ENCODE measurements around the gene PCDHB7.
A peak's percentile ranks its signal among the peaks of the same experiment; 100 is the strongest.
"Not testable (repeated sequence)": the region's sequence is repeated elsewhere in the genome, so short reads cannot be mapped to it uniquely, and the experiment has no call there.

The PCDHB7 gene

DNA sequence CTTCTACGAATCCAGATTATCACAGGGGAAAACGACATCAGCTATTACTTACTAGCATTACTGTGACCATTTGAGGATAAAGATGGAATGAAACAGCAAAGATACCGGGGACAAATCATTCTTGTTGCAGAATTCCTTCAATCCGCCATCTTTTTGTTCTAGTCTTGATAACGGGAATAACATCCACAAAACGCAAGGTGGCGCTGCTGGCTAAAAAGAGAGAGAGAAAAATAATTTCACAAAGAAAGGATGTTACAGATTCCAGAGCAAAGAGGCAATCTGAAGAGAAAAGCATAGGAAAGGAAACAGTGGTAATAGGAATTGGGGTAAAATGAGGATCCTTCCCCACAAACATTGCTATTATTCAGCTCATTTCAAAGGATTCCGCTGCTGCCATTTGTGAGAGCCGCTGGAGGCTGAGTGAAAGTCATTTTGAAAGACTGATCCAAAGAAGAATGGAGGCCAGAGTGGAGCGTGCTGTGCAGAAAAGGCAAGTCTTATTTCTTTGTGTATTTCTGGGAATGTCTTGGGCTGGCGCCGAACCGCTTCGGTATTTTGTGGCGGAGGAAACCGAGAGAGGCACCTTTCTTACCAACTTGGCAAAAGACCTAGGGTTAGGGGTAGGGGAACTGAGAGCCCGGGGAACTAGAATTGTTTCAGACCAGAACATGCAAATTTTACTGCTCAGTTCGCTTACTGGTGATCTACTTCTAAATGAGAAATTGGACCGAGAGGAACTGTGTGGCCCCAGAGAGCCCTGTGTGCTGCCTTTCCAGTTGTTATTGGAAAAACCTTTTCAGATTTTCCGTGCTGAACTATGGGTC, at the start of gene PCDHB7:
PCDHB7 (plus strand) TSS at position 264 of the 824 bp plus-strand sequence; CDS start at position 456, 192 bp downstream.
- FAIRE-seq = no peak

DNA sequence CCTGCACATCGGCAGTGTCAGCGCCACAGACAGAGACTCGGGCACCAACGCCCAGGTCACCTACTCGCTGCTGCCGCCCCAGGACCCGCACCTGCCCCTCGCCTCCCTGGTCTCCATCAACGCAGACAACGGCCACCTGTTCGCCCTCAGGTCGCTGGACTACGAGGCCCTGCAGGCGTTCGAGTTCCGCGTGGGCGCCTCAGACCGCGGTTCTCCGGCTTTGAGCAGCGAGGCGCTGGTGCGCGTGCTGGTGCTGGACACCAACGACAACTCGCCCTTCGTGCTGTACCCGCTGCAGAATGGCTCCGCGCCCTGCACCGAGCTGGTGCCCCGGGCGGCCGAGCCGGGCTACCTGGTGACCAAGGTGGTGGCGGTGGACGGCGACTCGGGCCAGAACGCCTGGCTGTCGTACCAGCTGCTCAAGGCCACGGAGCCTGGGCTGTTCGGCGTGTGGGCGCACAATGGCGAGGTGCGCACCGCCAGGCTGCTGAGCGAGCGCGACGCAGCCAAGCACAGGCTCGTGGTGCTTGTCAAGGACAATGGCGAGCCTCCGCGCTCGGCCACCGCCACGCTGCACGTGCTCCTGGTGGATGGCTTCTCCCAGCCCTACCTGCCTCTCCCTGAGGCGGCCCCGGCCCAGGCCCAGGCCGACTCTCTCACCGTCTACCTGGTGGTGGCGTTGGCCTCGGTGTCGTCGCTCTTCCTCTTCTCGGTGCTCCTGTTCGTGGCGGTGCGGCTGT, 48.9 kb upstream of the PCDHB7 start:
- FAIRE-seq = not testable (repeated sequence)

DNA sequence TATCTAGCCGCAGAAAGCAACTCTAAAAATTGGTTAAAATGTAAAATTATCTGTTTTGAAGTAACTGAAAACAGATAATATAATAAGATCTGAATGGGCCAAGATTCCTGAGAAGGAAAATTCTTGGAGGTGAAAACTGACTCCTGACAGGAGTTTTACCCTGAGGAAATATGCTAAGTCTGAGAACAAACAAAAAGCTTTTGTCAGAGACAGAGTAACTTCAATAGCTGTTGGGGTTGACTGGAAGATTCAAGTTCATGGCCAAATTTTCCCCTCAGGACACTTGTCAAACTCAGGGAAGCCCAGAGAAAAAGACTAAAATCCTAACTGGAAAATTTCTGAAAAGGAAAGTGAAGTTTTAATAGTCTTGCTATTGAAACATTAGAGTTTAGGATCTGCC, 45.1 kb upstream of the PCDHB7 start:
- no peak for FAIRE-seq

DNA sequence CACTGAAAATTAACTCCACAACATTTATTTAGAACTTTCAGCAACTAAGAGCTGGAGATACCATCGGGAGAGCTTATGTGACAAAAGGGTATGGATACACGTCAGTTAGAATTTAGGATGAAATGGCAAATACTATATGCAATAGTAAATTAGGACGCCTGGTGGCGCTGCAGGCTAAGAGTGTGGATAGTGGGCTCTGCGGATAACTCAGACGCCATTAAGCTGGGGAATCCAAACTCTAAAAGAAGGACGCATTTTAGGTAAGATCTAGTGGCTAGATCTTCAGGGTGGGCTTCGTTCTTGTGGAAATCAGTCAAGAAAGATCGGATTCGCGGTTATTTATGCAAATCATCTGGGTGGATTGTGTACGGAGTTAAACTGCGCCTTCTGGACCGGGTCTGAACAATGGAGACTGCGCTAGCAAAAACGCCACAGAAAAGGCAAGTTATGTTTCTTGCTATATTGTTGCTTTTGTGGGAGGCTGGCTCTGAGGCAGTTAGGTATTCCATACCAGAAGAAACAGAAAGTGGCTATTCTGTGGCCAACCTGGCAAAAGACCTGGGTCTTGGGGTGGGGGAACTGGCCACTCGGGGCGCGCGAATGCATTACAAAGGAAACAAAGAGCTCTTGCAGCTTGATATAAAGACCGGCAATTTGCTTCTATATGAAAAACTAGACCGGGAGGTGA, 37.3 kb upstream of the PCDHB7 start, which contains the start of gene PCDHB5:
PCDHB5 (plus strand) TSS at position 177 of the 688 bp plus-strand sequence; CDS start at position 406, 229 bp downstream.
- no peak for FAIRE-seq

DNA sequence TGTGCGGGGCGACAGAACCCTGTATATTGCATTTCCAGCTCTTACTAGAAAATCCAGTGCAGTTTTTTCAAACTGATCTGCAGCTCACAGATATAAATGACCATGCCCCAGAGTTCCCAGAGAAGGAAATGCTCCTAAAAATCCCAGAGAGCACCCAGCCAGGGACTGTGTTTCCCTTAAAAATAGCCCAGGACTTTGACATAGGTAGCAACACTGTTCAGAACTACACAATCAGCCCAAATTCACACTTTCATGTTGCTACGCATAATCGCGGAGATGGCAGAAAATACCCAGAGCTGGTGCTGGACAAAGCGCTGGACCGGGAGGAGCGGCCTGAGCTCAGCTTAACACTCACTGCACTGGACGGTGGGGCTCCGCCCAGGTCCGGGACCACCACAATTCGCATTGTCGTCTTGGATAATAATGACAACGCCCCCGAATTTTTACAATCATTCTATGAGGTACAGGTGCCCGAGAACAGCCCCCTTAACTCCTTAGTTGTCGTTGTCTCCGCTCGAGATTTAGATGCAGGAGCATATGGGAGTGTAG, 36.7 kb upstream of the PCDHB7 start:
- FAIRE-seq = no peak

DNA sequence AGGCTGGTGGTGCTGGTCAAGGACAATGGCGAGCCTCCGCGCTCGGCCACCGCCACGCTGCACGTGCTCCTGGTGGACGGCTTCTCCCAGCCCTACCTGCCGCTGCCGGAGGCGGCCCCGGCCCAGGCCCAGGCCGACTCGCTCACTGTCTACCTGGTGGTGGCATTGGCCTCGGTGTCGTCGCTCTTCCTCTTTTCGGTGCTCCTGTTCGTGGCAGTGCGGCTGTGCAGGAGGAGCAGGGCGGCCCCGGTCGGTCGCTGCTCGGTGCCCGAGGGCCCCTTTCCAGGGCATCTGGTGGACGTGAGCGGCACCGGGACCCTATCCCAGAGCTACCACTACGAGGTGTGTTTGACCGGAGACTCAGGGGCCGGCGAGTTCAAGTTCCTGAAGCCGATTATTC, 35.1 kb upstream of the PCDHB7 start:
- FAIRE-seq = not testable (repeated sequence)

DNA sequence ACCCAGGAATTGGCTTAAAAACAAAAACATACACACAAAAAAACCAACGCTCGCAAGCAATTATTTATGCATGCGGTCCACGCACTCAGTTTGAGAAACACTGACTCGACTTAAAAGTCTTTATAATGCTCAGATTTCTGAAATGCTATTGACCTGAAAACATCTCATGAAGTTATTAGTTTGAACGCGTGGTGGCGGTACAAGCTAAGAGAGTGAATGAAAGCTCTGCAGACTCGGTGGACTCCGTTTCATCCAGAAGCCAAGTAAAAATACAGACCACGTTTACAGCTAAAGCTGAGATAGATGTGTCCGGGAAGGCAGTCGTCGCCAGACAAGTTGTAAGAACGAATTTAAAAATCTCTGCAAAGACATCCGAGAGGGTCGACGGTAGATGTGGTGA, 22.6 kb upstream of the PCDHB7 start, which contains the start of gene PCDHB6:
PCDHB6 (plus strand) TSS at position 246 of the 400 bp plus-strand sequence. CDS start 201 bp downstream, outside the sequence.
- FAIRE-seq = no peak

DNA sequence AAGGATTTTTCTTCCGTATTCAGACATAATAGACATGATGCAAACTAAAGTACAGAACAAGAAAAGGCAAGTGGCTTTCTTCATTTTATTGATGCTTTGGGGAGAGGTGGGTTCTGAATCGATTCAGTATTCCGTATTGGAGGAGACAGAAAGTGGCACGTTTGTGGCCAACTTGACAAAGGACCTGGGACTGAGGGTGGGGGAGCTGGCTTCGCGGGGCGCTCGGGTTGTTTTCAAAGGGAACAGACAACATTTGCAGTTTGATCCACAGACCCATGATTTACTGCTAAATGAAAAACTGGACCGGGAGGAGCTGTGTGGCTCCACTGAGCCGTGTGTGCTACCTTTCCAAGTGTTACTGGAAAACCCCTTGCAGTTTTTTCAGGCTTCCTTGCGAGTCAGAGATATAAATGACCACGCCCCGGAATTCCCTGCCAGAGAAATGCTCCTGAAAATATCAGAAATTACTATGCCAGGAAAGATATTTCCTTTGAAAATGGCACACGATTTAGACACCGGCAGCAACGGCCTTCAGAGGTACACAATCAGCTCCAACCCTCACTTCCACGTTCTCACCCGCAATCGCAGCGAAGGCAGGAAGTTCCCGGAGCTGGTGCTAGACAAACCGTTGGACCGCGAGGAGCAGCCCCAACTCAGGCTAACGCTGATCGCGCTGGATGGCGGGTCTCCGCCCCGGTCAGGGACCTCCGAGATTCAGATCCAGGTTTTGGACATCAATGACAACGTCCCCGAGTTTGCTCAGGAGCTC, 22.0 kb upstream of the PCDHB7 start:
- FAIRE-seq = no peak

DNA sequence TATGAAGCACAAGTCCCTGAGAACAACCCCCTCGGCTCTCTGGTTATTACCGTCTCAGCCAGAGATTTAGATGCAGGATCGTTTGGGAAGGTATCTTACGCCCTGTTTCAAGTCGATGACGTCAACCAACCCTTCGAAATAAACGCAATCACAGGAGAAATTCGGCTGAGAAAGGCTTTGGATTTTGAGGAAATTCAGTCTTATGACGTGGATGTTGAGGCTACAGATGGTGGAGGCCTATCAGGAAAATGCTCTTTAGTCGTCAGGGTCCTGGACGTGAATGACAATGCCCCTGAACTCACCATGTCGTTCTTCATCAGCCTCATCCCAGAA, 21.5 kb upstream of the PCDHB7 start:
- FAIRE-seq = no peak

DNA sequence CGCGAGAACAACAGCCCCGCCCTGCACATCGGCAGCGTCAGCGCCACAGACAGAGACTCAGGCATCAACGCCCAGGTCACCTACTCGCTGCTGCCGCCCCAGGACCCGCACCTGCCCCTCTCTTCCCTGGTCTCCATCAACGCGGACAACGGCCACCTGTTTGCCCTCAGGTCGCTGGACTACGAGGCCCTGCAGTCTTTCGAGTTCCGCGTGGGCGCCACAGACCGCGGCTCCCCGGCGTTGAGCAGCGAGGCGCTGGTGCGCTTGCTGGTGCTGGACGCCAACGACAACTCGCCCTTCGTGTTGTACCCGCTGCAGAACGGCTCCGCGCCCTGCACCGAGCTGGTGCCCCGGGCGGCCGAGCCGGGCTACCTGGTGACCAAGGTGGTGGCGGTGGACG, 20.8 kb upstream of the PCDHB7 start:
- not testable (repeated sequence) for FAIRE-seq

DNA sequence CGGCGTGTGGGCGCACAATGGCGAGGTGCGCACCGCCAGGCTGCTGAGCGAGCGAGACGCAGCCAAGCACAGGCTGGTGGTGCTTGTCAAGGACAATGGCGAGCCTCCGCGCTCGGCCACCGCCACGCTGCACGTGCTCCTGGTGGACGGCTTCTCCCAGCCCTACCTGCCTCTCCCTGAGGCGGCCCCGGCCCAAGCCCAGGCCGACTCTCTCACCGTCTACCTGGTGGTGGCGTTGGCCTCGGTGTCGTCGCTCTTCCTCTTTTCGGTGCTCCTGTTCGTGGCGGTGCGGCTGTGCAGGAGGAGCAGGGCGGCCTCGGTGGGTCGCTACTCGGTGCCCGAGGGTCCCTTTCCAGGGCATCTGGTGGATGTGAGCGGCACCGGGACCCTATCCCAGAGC, 20.3 kb upstream of the PCDHB7 start:
- not testable (repeated sequence) for FAIRE-seq

DNA sequence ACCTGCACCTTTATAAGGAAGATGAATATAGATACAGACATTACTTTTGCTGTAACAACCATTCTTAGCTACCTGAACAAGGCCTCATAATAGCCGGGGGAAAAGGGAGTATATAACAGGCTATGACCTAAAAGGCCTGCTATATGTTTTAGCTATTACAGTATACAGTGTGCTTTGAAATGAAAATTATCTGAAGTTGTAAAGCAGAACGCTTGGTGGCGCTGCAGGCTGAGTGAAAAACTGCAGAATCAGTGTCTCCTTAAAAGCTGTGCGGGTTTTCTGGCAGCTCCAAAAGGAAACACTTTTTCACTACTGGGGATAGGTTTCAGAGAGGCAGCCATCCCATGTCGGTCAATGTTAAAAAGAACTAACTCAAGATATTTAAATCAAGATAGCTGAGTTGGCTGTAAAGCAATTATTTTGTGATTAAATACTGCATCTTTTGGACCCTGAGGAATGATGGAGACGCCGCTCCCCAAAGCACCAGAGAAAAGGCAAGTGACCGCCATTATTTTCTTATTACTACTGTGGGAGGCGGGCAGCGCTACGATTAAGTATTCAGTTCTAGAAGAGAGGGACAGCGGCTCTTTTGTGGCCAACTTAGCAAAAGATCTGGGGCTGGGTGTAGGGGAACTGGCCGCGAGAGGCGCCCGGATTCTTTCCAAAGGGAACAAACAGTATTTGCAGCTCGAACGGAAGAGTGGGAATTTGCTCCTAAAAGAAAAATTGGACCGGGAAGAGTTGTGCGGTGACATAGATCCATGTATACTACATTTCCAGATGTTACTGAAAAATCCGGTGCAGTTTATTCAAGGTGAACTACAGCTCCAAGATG, 16.7 kb upstream of the PCDHB7 start:
- no peak for FAIRE-seq

DNA sequence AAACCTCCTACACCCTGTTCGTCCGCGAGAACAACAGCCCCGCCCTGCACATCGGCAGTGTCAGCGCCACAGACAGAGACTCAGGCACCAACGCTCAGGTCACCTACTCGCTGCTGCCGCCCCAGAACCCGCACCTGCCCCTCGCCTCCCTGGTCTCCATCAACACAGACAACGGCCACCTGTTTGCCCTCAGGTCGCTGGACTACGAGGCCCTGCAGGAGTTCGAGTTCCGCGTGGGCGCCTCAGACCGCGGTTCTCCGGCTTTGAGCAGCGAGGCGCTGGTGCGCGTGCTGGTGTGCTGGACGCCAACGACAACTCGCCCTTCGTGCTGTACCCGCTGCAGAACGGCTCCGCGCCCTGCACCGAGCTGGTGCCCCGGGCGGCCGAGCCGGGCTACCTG, 15.1 kb upstream of the PCDHB7 start:
- not testable (repeated sequence) for FAIRE-seq

DNA sequence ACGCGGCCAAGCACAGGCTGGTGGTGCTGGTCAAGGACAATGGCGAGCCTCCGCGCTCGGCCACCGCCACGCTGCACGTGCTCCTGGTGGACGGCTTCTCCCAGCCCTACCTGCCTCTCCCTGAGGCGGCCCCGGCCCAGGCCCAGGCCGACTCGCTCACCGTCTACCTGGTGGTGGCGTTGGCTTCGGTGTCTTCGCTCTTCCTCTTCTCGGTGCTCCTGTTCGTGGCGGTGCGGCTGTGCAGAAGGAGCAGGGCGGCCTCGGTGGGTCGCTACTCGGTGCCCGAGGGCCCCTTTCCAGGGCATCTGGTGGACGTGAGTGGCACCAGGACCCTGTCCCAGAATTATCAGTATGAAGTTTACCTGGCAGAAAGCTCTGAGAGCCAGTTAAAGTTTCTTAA, 14.5 kb upstream of the PCDHB7 start:
- not testable (repeated sequence) for FAIRE-seq

DNA sequence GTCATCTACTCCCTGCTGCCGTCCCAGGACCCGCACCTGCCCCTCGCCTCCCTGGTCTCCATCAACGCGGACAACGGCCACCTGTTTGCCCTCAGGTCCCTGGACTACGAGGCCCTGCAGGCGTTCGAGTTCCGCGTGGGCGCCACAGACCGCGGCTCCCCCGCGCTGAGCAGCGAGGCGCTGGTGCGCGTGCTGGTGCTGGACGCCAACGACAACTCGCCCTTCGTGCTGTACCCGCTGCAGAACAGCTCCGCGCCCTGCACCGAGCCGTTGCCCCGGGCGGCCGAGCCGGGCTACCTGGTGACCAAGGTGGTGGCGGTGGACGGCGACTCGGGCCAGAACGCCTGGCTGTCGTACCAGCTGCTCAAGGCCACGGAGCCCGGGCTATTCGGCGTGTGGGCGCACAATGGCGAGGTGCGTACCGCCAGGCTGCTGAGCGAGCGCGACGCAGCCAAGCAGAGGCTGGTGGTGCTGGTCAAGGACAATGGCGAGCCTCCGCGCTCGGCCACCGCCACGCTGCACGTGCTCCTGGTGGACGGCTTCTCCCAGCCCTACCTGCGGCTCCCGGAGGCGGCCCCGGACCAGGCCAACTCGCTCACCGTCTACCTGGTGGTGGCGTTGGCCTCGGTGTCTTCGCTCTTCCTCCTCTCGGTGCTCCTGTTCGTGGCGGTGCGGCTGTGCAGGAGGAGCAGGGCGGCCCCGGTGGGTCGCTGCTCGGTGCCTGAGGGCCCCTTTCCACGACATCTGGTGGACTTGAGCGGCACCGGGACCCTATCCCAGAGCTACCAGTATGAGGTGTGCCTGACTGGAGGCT, 2.1 kb downstream of the PCDHB7 start:
- FAIRE-seq = not testable (repeated sequence)

DNA sequence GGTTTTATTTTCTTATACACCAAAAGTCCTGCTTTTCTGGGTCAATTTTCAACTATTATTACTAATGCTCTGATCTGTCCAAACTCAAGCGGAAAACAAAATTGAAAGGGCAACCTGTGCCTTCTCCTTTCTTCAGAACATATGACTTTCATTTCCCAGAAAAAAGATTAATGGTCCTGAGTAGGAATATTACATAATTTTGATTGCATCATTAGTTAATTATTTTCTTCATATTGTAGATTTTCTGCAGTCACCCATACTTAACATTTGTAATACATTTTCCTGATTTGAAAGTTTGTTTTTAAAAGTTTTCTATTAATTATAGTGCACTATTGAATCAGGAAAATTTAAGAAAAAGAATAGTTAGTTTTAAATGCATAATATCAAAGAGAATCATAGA, 3.5 kb downstream of the PCDHB7 start:
- FAIRE-seq = peak; percentile 98

DNA sequence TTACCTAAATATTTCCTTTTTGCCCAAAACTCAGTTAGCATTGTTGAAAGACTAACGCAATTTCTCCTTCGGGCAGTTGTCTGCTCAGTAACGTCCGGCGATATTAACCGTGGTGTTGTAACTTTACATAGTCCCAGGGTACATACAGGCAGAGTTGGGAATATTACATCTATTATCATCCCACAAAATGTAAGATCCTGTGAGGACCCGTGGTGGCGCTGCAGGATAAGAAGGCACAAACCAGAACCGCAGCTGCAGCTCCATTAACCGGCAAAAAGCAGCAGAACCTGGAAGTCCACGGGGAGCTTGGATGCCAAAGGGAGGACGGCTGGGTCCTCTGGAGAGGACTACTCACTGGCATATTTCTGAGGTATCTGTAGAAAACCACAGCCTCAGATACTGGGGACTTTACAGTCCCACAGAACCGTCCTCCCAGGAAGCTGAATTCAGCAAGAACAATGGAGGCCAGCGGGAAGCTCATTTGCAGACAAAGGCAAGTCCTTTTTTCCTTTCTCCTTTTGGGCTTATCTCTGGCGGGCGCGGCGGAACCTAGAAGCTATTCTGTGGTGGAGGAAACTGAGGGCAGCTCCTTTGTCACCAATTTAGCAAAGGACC, 5.2 kb downstream of the PCDHB7 start, which contains the start of gene PCDHB8:
PCDHB8 (plus strand) TSS at position 214 of the 615 bp plus-strand sequence; CDS start at position 459, 245 bp downstream.
- FAIRE-seq = not testable (repeated sequence)

DNA sequence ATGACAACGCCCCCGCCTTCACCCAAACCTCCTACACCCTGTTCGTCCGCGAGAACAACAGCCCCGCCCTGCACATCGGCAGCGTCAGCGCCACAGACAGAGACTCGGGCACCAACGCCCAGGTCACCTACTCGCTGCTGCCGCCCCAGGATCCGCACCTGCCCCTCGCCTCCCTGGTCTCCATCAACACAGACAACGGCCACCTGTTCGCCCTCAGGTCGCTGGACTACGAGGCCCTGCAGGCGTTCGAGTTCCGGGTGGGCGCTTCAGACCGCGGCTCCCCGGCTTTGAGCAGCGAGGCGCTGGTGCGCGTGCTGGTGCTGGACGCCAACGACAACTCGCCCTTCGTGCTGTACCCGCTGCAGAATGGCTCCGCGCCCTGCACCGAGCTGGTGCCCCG, 6.9 kb downstream of the PCDHB7 start:
- not testable (repeated sequence) for FAIRE-seq

DNA sequence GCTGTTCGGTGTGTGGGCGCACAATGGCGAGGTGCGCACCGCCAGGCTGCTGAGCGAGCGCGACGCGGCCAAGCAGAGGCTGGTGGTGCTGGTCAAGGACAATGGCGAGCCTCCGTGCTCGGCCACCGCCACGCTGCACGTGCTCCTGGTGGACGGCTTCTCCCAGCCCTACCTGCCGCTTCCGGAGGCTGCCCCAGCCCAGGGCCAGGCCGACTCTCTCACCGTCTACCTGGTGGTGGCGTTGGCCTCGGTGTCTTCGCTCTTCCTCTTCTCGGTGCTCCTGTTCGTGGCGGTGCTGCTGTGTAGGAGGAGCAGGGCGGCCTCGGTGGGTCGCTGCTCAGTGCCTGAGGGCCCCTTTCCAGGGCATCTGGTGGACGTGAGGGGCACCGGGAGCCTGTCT, 7.4 kb downstream of the PCDHB7 start:
- FAIRE-seq = not testable (repeated sequence)

DNA sequence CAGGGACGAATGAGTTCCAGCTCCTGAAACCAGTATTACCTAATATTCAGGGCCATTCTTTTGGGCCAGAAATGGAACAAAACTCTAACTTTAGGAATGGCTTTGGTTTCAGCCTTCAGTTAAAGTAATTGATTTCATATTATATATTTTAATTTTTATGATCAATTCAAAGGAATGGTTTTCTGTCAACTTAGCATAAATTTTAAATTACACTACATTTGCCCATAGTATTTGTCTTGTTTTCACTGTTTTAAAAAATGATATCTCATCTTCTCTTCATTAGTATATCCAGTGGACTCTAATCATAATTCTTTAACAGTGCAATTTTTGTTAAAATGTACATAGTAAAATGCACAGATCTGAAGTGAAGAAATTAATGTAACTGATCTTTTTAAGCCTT, 7.9 kb downstream of the PCDHB7 start:
- no peak for FAIRE-seq

Data from islet of Langerhans (tissue), 1 donor.